Neutrophil (primary cell): ENCODE measurements around the gene ACYP2.

ENCODE experiments used
- H3K27ac ChIP-seq: fragments of 200-600 bp; sonication (generic); 2 replicates; pipeline ENCODE4 v1.5.1; 2016; ENCODE audit warnings: mild to moderate bottlenecking, moderate library complexity
- H3K27me3 ChIP-seq: fragments of 200-600 bp; sonication (generic); 2 replicates; pipeline ENCODE4 v1.6.0; 2016; ENCODE audit warnings: mild to moderate bottlenecking
- H3K36me3 ChIP-seq: fragments of 200-600 bp; sonication (generic); 2 replicates; pipeline ENCODE4 v1.5.1; 2017
- H3K4me1 ChIP-seq, 2 experiments: fragments of 200-600 bp in 1 of 2; sonication (generic) in 1 of 2; 1 replicate in 1 of 2; 2 replicates in 1 of 2; pipeline versions ENCODE4 v1.5.1 to v1.6.1; 2013 to 2016; ENCODE audit warnings: low read depth in 1 of 2, low read length in 1 of 2, mild to moderate bottlenecking in 1 of 2, moderate library complexity in 1 of 2; ENCODE audit not compliant: control insufficient read depth in 1 of 2, insufficient read depth in 1 of 2
- H3K4me3 ChIP-seq, 2 experiments: fragments of 200-600 bp in 1 of 2; sonication (generic) in 1 of 2; 1 replicate in 1 of 2; 2 replicates in 1 of 2; pipeline ENCODE4 v1.5.1; 2013 to 2016; ENCODE audit warnings: low read depth in 1 of 2, low read length in 1 of 2, mild to moderate bottlenecking in 1 of 2, moderate library complexity in 1 of 2
- H3K9me3 ChIP-seq: fragments of 200-600 bp; sonication (generic); 2 replicates; pipeline ENCODE4 v1.5.1; 2016
- TF ChIP-seq, protein P1 (sequence below): fragments of 200-600 bp; sonication (generic); IDR thresholded peaks from 2 replicates; pipeline ENCODE4 v1.5.1; 2016; ENCODE audit warnings: antibody characterized with exemption

ACYP2 gene

DNA sequence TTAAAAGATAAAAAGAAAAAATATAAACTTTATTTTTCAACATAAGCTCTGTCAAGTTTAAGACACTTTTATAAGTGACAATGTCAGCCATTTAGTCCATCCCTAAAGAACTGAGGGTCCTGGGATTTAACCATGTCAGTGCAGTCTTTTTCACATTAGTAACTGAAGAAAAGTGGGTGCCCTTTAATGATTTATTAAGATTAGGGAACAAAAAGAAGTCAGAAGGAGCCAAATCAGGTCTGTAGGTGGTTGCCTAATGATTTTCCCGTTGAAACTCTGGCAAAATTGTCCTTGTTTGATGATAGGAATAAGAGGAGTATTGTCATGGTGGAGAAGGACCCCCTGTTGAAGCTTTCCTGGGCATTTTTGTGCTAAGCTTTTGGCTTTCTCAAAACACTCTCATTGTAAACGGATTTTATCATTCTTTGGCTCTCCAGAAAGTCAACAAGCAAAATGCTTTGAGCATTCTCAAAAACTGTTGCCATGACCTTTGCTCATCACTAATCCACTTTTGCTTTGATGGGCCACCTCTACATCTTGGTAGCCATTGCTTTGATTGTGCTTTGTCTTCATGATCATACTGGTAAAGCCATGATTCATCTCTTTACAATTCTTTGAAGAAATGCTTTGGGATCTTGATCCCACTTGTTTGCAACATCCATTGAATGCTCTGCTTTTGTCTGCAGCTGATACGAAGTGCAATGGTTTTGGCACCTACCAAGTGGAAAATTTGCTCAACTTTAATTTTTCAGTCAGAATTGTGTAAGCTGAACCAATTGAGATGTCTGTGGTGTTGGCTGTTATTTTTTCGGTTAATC lies 118.6 kb downstream of the ACYP2 start:
- Histone ChIP-seq H3K9me3 (peaks cover 7% of the 10 kb centered on the region), H3K27me3 (no peaks in the 10 kb centered on the region), H3K4me3 (no peak overlapping the region), H3K27ac (no peak overlapping the region), H3K4me1 (no peaks in the 10 kb centered on the region), H3K36me3 (no peaks in the 10 kb centered on the region)
- TF ChIP-seq, protein P1, sequence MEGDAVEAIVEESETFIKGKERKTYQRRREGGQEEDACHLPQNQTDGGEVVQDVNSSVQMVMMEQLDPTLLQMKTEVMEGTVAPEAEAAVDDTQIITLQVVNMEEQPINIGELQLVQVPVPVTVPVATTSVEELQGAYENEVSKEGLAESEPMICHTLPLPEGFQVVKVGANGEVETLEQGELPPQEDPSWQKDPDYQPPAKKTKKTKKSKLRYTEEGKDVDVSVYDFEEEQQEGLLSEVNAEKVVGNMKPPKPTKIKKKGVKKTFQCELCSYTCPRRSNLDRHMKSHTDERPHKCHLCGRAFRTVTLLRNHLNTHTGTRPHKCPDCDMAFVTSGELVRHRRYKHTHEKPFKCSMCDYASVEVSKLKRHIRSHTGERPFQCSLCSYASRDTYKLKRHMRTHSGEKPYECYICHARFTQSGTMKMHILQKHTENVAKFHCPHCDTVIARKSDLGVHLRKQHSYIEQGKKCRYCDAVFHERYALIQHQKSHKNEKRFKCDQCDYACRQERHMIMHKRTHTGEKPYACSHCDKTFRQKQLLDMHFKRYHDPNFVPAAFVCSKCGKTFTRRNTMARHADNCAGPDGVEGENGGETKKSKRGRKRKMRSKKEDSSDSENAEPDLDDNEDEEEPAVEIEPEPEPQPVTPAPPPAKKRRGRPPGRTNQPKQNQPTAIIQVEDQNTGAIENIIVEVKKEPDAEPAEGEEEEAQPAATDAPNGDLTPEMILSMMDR = no peak

DNA sequence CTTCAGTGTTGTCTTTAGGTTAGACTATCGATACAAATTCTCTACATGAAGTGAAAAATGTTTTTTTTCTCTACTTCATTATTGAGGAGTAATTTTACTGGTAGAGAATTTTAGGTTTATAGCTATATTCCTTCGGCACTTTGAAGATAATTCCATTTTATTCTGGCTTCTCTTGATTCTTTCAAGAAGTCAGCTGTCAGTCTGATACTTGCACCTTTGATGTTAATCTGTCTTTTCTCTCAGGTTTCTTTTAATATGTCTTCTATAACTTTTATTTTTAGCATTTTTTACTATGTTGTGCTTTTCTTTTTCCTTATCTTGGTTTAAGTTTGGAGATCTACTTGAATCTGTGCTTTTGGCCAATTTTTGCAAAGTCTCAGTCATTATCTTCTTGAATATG lies 122.0 kb downstream of the ACYP2 start:
- Histone ChIP-seq H3K4me1 (no peaks in the 10 kb centered on the region), H3K27ac (no peak overlapping the region)

DNA sequence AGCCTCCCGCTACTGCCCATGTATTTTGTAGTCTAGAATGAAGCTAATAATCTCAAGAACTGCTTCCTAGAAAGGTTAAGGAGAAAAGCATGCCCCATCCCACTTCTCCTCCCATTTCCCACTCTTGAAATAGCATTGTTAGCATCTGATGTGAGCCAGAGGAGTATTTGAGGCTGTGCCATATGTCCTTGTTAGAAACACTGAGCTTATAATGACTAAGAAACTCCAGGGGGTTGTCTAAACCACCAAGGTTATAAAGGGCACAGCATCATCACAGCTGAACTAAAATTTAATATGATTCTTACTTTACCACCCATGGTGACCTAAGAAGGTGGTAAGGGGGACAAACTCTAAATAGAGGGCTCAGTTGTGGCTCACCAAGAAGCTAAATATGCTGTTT lies 124.0 kb downstream of the ACYP2 start:
- Histone ChIP-seq H3K4me1 (no peaks in the 10 kb centered on the region), H3K27ac (no peak overlapping the region), H3K4me3 (no peak overlapping the region), H3K36me3 (no peaks in the 10 kb centered on the region), H3K27me3 (no peaks in the 10 kb centered on the region), H3K9me3 (peaks cover 7% of the 10 kb centered on the region)
- TF ChIP-seq, protein P1 = no peak

More for the DNA sequence above, 122.0 kb downstream of the ACYP2 start:
- Histone ChIP-seq H3K4me3 (no peak overlapping the region), H3K36me3 (no peaks in the 10 kb centered on the region), H3K27me3 (no peaks in the 10 kb centered on the region), H3K9me3 (peaks cover 7% of the 10 kb centered on the region)
- TF ChIP-seq, protein P1 = no peak

DNA sequence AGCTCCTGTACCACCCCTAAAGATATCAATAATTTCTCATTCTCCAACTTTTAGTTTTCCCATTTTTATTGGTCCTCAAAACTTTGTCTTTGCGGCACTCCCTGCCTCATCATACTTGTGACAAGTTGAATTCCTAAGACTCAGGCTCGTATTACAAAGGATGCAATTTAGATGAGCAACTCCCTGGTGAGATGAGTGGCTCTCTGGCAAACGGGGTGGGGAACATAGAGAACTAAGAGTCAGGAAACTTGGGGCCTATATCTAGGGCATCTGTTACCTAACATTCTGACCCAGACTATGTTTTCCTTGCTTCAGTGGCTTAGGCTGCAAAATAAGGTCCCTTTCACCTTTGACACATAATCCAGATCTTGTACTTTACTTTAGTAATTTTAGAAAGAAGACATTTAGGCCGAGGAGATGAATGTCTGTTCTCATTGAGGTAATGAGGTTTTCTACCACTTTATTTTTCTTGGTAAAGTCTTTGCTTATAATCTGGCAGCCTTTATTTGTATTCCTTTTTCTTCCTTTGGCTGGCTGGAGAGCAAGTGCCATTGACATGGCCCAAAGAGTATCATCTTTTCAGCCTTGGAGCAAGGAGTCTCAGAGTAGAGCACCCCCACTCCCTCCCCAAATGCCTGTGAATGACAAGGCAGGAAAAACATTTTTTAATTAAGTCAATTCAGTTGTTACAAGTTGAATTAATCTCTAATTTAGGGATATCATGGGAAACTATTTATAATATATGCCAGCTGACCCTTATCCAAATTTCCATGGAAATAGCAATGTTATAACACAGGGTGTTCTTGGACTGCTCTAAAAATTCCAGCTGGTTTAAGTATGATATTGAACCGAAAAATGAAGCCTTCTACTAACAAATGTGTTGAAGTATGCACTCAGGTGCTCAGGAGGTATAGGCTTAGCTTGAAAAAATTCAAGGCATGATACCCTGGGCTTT lies 125.4 kb downstream of the ACYP2 start:
- Histone ChIP-seq H3K27me3 (no peaks in the 10 kb centered on the region), H3K36me3 (no peaks in the 10 kb centered on the region), H3K9me3 (peaks cover 7% of the 10 kb centered on the region), H3K4me1 (no peaks in the 10 kb centered on the region), H3K4me3 (no peak overlapping the region), H3K27ac (no peak overlapping the region)
- TF ChIP-seq, protein P1 = no peak

DNA sequence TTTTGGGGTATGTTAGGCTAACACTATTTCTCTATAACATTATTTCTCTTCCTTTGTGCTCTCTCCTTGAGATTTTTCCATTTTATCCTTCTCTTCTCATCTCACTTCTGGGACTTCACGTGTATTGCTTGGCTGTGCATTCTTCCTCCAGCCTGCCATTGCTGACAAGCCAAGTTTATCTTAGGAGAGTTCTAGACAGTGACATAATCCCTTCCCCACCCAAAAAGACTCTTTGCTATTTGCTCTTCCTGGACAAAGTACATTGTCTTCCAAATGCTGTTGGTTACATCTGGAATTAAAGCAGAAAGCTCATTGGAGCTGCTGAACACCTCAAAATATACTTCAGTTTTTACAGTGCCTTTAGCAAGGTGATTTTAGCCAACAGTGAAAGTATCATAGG lies 131.7 kb downstream of the ACYP2 start:
- Histone ChIP-seq H3K27ac (no peak overlapping the region), H3K36me3 (no peaks in the 10 kb centered on the region), H3K27me3 (no peaks in the 10 kb centered on the region), H3K9me3 (no peaks in the 10 kb centered on the region), H3K4me1 (no peaks in the 10 kb centered on the region), H3K4me3 (no peak overlapping the region)
- TF ChIP-seq, protein P1 = no peak
